ENCODE results near the gene BEX3. TPM values are rescaled to one million over a fixed set of nuclear protein-coding genes. Genes with fewer than 3 reads are reported as not detected.
A peak's percentile ranks its signal among the peaks of the same experiment; 100 is the strongest.

BEX3 gene
- polyA plus RNA-seq, 1 experiment: 107 TPM

DNA sequence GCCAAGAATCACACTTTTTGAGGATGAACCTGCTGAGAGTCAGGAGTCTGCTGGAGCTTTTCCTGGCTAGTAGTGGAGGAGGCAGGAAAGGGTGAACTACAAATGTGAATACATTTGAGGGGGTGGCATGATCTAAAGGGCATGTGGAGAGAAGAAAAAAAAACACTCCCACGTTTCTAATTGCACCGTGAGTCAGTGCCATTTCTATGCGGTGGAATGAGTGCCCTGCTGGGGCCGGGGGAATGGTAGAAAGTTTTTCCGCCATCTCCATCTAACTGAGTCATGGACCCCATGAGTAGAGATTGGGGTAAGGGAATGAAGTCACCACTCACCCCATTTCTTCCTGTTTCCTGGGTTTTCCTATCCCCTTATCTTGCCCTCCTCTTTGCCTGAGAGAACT, 19.8 kb downstream of the BEX3 start:
- Histone ChIP-seq H3K4me3 (ENCODE audit: low read depth, low read length) (no peak overlapping the region), H3K36me3 (ENCODE audit: control insufficient read depth, insufficient read depth, low read length) (no peaks in the 10 kb centered on the region), H3K27me3 (ENCODE audit: control insufficient read depth, insufficient read depth, low read length) (no peaks in the 10 kb centered on the region)
- POLR2A ChIA-PET: interaction anchor here (0.6 kb wide), 1 partner anchor 39 kb away, joined by 3 read pairs; no protein-coding TSS in a partner anchor
- no peak for DNase-seq (ENCODE audit: low read depth)
- TF ChIP-seq, protein P1, sequence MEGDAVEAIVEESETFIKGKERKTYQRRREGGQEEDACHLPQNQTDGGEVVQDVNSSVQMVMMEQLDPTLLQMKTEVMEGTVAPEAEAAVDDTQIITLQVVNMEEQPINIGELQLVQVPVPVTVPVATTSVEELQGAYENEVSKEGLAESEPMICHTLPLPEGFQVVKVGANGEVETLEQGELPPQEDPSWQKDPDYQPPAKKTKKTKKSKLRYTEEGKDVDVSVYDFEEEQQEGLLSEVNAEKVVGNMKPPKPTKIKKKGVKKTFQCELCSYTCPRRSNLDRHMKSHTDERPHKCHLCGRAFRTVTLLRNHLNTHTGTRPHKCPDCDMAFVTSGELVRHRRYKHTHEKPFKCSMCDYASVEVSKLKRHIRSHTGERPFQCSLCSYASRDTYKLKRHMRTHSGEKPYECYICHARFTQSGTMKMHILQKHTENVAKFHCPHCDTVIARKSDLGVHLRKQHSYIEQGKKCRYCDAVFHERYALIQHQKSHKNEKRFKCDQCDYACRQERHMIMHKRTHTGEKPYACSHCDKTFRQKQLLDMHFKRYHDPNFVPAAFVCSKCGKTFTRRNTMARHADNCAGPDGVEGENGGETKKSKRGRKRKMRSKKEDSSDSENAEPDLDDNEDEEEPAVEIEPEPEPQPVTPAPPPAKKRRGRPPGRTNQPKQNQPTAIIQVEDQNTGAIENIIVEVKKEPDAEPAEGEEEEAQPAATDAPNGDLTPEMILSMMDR (IDR thresholded peaks at IDR 0.05; ENCODE audit: insufficient read depth, low read depth, low read length): no peak
- CTCF ChIA-PET: no interaction called here

DNA sequence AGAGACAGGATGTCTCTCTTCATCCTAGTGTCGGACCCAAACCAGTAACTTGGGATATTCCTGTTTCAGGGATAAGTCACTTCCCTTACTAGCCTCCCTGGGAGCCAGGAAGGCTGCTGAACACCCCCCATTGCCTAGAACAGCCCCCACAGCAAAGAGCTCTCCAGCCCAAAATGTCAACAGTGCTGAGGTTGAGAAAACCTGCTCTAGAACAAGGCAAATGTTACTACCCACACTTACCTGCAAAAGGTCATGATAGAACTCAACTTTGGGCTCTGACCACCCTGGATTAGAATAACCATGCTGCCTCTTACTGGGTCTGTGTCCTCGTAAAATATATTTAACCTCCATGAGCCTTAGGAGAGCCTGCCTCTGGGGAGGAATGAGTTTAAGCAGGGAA, 20.3 kb downstream of the BEX3 start:
- Histone ChIP-seq H3K4me3 (ENCODE audit: low read depth, low read length) (no peak overlapping the region), H3K27me3 (ENCODE audit: control insufficient read depth, insufficient read depth, low read length) (no peaks in the 10 kb centered on the region), H3K36me3 (ENCODE audit: control insufficient read depth, insufficient read depth, low read length) (no peaks in the 10 kb centered on the region)
- POLR2A ChIA-PET: no interaction called here
- DNase-seq (ENCODE audit: low read depth): no peak
- TF ChIP-seq, protein P1 (IDR thresholded peaks at IDR 0.05; ENCODE audit: insufficient read depth, low read depth, low read length): no peak
- CTCF ChIA-PET: no interaction called here

DNA sequence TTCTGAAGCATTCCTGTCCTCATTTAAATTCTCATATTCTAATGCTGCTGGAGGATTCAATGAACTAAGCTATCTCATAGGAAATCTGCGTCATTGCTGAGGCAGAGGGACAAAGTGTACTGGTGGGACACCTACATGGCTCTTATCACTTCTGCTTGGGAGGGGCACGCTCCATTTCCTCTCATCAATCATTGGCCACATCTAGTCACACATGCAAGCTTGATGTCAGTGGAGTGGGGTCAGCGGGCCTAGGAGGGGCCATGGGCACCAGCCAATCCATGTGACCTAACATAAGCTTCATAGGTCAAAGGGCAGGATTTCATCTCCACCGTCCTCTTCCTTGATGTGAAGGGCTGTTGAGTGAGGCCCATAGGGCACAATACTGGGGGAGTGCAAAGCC, 21.4 kb downstream of the BEX3 start:
- TF ChIP-seq, protein P1 (IDR thresholded peaks at IDR 0.05; ENCODE audit: insufficient read depth, low read depth, low read length): no peak
- Histone ChIP-seq H3K27me3 (ENCODE audit: control insufficient read depth, insufficient read depth, low read length) (no peaks in the 10 kb centered on the region), H3K36me3 (ENCODE audit: control insufficient read depth, insufficient read depth, low read length) (no peaks in the 10 kb centered on the region), H3K4me3 (ENCODE audit: low read depth, low read length) (no peak overlapping the region)
- POLR2A ChIA-PET: no interaction called here
- DNase-seq (ENCODE audit: low read depth): no peak
- CTCF ChIA-PET: interaction anchor here (0.9 kb wide), 1 partner anchor 66 kb away, joined by 3 read pairs; no protein-coding TSS in a partner anchor

DNA sequence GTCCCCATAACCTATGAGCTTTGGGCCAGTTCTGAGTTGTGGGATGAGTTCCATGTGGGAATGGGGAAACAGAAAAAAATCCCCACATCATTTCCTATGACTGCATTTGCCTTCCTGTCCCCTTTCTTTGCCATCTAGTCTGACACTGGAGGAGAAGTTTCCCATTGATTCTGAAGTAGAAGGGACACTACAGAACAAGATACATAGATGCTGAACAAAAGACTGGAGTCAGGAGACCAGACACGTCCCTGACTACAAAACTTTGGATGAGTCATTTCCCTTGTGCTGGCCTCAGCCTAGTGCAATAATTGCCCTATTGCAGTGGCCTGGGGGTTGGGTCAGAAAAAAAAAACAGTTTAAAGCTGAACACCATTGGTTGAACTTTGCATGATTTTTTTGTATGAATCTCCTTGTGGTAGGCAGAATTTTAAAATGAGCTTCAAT, 22.1 kb downstream of the BEX3 start:
- Histone ChIP-seq H3K36me3 (ENCODE audit: control insufficient read depth, insufficient read depth, low read length) (no peaks in the 10 kb centered on the region), H3K27me3 (ENCODE audit: control insufficient read depth, insufficient read depth, low read length) (no peaks in the 10 kb centered on the region), H3K4me3 (ENCODE audit: low read depth, low read length) (no peak overlapping the region)
- CTCF ChIA-PET: no interaction called here
- POLR2A ChIA-PET: no interaction called here
- peak; percentile 28 for DNase-seq (ENCODE audit: low read depth)
- TF ChIP-seq, protein P1 (IDR thresholded peaks at IDR 0.05; ENCODE audit: insufficient read depth, low read depth, low read length): no peak

DNA sequence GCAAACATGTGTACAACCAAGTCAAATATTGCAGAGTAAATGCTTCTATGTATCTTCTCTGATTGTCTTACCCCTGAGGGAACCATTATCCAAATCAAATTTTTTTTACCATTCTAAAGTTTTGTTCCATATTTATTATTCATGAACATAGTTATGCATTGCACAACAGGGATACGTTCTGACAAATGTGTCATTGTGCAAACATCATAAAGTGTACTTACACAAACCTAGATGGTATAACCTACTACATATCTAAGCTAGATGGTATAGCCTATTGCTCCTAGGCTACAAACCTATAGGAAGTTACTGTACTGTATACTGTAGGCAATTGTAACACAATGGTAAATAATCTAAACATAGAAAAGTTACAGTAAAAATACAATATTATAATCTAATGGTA, 23.4 kb downstream of the BEX3 start:
- CTCF ChIA-PET: no interaction called here
- no peak for DNase-seq (ENCODE audit: low read depth)
- TF ChIP-seq, protein P1 (IDR thresholded peaks at IDR 0.05; ENCODE audit: insufficient read depth, low read depth, low read length): no peak
- POLR2A ChIA-PET: no interaction called here
- no peaks in the 10 kb centered on the region for H3K27me3 ChIP-seq (ENCODE audit: control insufficient read depth, insufficient read depth, low read length)
- no peak overlapping the region for H3K4me3 ChIP-seq (ENCODE audit: low read depth, low read length)
- H3K36me3 ChIP-seq (ENCODE audit: control insufficient read depth, insufficient read depth, low read length): no peaks in the 10 kb centered on the region
